Measurements from ENCODE around the gene SURF1.

SURF1 gene

GRCh38 chr9:133353548-133353947 is 2.7 kb downstream of the SURF1 start:
- no peak overlapping the region for H3K9ac ChIP-seq (ENCODE audit: low read length)
- no peak overlapping the region for H3K4me3 ChIP-seq (ENCODE audit: low read depth, low read length, poor library complexity, severe bottlenecking)
- no peak overlapping the region for H3K27ac ChIP-seq (ENCODE audit: low read depth, low read length, poor library complexity, severe bottlenecking)
- no peak for TF ChIP-seq EZH2 (IDR thresholded peaks at IDR 0.05; ENCODE audit: borderline replicate concordance, low read length)
- TF ChIP-seq, protein P1, sequence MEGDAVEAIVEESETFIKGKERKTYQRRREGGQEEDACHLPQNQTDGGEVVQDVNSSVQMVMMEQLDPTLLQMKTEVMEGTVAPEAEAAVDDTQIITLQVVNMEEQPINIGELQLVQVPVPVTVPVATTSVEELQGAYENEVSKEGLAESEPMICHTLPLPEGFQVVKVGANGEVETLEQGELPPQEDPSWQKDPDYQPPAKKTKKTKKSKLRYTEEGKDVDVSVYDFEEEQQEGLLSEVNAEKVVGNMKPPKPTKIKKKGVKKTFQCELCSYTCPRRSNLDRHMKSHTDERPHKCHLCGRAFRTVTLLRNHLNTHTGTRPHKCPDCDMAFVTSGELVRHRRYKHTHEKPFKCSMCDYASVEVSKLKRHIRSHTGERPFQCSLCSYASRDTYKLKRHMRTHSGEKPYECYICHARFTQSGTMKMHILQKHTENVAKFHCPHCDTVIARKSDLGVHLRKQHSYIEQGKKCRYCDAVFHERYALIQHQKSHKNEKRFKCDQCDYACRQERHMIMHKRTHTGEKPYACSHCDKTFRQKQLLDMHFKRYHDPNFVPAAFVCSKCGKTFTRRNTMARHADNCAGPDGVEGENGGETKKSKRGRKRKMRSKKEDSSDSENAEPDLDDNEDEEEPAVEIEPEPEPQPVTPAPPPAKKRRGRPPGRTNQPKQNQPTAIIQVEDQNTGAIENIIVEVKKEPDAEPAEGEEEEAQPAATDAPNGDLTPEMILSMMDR (IDR thresholded peaks at IDR 0.05; ENCODE audit: low read length) = no peak
- H3K4me1 ChIP-seq (ENCODE audit: insufficient read depth, low read length, severe bottlenecking) = peaks cover 47% of the 10 kb centered on the region
- no peaks in the 10 kb centered on the region for H3K9me3 ChIP-seq (ENCODE audit: low read length)
- H3K4me2 ChIP-seq (ENCODE audit: low read length) = no peak overlapping the region
- H3K79me2 ChIP-seq (ENCODE audit: insufficient read depth, low read length) = peaks cover 8% of the 10 kb centered on the region
- H4K20me1 ChIP-seq (ENCODE audit: insufficient read depth, low read length) = no peaks in the 10 kb centered on the region
- no peak overlapping the region for H2AFZ ChIP-seq (ENCODE audit: low read length)
- H3F3A ChIP-seq (ENCODE audit: insufficient read depth, low read length) = peaks cover 26% of the 10 kb centered on the region
- no peaks in the 10 kb centered on the region for H3K9me2 ChIP-seq (ENCODE audit: low read depth, low read length)
- H3K27me3 ChIP-seq (ENCODE audit: insufficient read depth, low read length) = no peaks in the 10 kb centered on the region
- H3K36me3 ChIP-seq (ENCODE audit: insufficient read depth, low read length) = peaks cover 61% of the 10 kb centered on the region

- no peak overlapping the region for H2AFZ ChIP-seq (ENCODE audit: low read length)
- no peaks in the 10 kb centered on the region for H3K27me3 ChIP-seq (ENCODE audit: insufficient read depth, low read length)
- H3K27ac ChIP-seq (ENCODE audit: low read depth, low read length, poor library complexity, severe bottlenecking) = peak overlapping the region; percentile 18
- no peaks in the 10 kb centered on the region for H3K9me2 ChIP-seq (ENCODE audit: low read depth, low read length)
- H3K4me2 ChIP-seq (ENCODE audit: low read length) = no peak overlapping the region
- H3K9ac ChIP-seq (ENCODE audit: low read length) = no peak overlapping the region
- H3K79me2 ChIP-seq (ENCODE audit: insufficient read depth, low read length) = peaks cover 13% of the 10 kb centered on the region
- peaks cover 26% of the 10 kb centered on the region for H3F3A ChIP-seq (ENCODE audit: insufficient read depth, low read length)
- no peak overlapping the region for H3K4me3 ChIP-seq (ENCODE audit: low read depth, low read length, poor library complexity, severe bottlenecking)
- no peaks in the 10 kb centered on the region for H4K20me1 ChIP-seq (ENCODE audit: insufficient read depth, low read length)
- peaks cover 56% of the 10 kb centered on the region for H3K36me3 ChIP-seq (ENCODE audit: insufficient read depth, low read length)
- TF ChIP-seq, protein P1 (IDR thresholded peaks at IDR 0.05; ENCODE audit: low read length) = no peak
- no peak for TF ChIP-seq EZH2 (IDR thresholded peaks at IDR 0.05; ENCODE audit: borderline replicate concordance, low read length)
- H3K9me3 ChIP-seq (ENCODE audit: low read length) = no peaks in the 10 kb centered on the region
- H3K4me1 ChIP-seq (ENCODE audit: insufficient read depth, low read length, severe bottlenecking) = peaks cover 42% of the 10 kb centered on the region
Observed at GRCh38 chr9:133352635-133353340, 3.5 kb downstream of the SURF1 start.

- Histone ChIP-seq H3K27ac (ENCODE audit: low read depth, low read length, poor library complexity, severe bottlenecking) (peak overlapping the region; percentile 18), H3K4me1 (ENCODE audit: insufficient read depth, low read length, severe bottlenecking) (peaks cover 36% of the 10 kb centered on the region), H3K4me2 (ENCODE audit: low read length) (no peak overlapping the region), H4K20me1 (ENCODE audit: insufficient read depth, low read length) (no peaks in the 10 kb centered on the region), H3K9me2 (ENCODE audit: low read depth, low read length) (no peaks in the 10 kb centered on the region), H3K4me3 (ENCODE audit: low read depth, low read length, poor library complexity, severe bottlenecking) (no peak overlapping the region), H3F3A (ENCODE audit: insufficient read depth, low read length) (peaks cover 26% of the 10 kb centered on the region), H3K36me3 (ENCODE audit: insufficient read depth, low read length) (peaks cover 54% of the 10 kb centered on the region), H2AFZ (ENCODE audit: low read length) (no peak overlapping the region), H3K27me3 (ENCODE audit: insufficient read depth, low read length) (no peaks in the 10 kb centered on the region), H3K9me3 (ENCODE audit: low read length) (no peaks in the 10 kb centered on the region), H3K9ac (ENCODE audit: low read length) (no peak overlapping the region), H3K79me2 (ENCODE audit: insufficient read depth, low read length) (peaks cover 13% of the 10 kb centered on the region)
- TF ChIP-seq, protein P1 (IDR thresholded peaks at IDR 0.05; ENCODE audit: low read length) = peak; percentile 53
- no peak for TF ChIP-seq EZH2 (IDR thresholded peaks at IDR 0.05; ENCODE audit: borderline replicate concordance, low read length)
Observed at GRCh38 chr9:133351908-133352634, 4.2 kb downstream of the SURF1 start.

Measured in OCI-LY1 (cell line).